NCI-H146 (cell line): ENCODE data around the gene MANSC1.
"Not testable (repeated sequence)": the region's sequence is repeated elsewhere in the genome, so short reads cannot be mapped to it uniquely, and the experiment has no call there.

Experiments
- DNase-seq: peaks from one replicate; lab custom pipeline; 2025; lab: John Stamatoyannopoulos, UW

MANSC1 gene

GRCh38 chr12:12323591-12323990 lies 26.5 kb downstream of the MANSC1 start:
- DNase-seq: no peak

DNA sequence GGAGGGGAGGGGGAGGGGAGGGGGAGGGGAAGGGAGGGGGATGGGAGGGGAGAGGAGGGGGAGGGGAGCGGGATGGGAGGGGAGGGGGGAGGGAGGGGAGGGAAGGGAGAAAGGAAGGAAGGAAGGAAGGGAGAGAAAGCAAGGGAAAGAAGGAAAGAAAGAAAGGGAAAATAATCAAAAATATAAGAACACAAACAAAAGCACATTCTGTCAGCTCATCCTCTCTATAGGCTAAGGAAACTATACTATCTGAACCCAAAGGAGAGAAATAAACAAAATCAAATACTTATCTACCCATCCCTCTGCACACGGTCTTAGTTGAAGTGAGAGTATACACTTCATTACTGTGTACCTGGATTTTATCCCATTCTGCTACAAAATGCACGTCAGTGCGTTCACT lies 26.9 kb downstream of the MANSC1 start:
- no peak for DNase-seq

- DNase-seq: no peak
Measured at GRCh38 chr12:12319451-12320183, 30.4 kb downstream of the MANSC1 start.

DNA sequence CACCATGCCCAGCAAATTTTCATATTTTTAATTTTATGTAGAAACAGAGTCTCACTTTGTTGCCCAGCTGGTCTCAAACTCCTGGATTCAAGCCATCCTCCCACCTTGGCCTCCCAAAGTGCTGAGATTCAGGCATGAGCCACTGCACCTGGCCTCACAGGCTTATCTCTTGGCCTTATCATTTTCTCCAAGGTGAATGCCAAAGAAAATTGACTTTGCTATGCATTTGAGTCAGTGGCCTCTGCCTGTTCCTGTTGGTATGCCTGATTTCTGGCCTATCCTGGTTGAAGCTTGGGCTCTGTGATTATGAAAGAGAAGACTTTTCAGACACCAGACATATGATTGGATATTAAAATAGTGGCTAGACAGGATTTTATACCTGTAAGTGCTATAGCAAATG lies 34.2 kb downstream of the MANSC1 start:
- no peak for DNase-seq

- not testable (repeated sequence) for DNase-seq
Measured at GRCh38 chr12:12310695-12311094, 39.3 kb downstream of the MANSC1 start.

- DNase-seq: no peak
Measured at GRCh38 chr12:12305568-12306300, 44.3 kb downstream of the MANSC1 start.

DNA sequence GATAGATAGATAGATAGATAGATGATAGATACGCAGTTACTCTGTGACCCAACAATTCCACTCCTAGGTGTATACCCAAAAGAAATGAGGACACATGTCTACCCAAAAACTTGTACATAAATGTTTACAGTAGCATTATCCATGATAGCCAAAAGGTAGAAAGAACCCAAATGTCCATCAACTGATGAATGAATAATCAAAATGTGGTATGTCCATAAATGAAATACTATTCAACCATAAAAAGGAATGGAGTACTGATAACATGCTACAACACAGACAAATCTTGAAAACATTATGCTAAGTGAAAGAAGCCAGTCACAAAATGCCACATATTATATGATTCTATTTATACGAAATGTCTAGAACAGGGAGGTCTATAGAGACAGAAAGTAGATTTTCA lies 47.1 kb downstream of the MANSC1 start:
- no peak for DNase-seq

DNA sequence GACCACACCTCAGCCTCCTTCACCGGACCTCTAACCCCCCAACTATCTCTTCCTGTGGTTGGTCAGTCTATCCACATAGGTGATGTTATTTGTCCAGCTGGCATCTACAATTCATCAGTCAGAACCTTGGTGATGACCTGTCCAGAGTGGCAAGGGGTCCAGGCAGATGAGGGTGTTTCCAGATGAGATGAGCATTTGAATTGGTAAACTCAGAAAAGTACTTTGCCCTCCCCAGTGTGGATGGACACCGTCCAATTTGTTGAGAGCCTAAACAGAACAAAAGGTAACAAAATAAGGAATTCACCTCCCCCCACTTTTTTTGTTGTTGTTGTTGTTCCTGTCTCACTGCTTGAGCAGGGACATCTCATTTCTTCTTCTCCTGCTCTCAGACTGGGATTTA lies 48.9 kb downstream of the MANSC1 start:
- no peak for DNase-seq

DNA sequence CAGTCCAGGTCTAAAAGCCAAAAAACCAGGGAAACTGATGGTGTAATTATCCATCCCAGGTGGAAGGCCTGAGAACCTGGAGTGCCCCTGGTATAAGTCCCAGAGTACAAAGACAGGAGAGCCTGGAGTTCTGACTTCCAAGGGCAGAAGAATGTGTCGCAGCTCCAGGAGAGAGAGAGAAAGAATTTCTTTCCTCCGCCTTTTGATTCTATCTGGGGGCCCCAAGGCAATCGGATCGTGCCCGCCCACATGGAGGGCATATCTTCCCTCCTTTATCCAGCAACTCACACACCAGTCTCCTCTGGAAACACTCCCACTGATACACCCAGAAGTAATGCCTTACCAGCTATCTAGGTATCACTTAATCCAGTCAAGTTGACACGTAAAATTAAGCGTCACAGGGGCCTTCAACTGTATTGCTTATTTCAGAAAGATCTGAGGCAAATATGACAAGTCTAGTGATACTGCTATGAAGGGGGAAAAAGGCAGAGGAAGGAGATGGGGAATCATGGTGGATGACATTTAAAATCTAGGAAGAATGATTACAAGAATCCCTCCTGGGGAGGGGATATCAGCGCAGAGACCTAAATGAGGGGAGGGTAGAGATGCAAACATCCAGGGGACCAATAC lies 52.7 kb downstream of the MANSC1 start:
- DNase-seq: no peak

DNA sequence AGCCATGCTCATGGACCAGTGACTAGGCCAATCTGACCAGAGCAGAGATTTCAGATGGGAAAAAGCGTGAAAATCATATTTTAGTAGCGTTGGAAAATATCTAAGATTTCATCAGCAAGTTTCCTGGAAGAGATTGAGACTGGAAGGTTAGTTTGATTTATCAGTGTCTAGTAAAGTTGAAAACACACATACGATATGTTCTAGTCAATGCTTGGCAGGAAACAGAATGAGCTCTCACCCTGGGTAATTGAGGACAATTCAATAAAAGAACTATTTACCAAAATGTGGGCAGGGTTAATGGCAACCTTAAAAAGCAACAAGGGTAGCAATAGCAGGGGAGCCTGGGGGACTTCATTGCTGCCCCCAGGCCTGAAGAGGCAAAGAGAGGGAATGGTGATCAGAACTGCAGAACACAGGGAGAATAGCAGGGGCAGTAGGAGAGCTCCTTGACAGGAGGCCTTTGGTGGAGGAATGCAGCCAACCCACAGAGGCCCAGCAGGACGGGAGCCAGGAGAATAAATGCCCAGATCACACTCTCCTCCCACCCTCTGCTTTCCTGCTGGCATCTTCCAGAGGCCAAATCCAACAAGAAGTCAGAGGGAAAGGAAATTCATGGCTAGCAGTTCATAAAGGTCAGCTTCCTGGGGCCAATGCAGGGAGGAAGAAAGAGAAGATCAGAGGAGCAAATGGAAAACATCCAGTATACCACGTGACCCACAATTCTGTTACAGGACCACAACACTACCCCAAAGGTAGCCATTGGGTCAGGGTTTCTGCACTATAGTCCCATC lies 55.6 kb downstream of the MANSC1 start:
- no peak for DNase-seq

DNA sequence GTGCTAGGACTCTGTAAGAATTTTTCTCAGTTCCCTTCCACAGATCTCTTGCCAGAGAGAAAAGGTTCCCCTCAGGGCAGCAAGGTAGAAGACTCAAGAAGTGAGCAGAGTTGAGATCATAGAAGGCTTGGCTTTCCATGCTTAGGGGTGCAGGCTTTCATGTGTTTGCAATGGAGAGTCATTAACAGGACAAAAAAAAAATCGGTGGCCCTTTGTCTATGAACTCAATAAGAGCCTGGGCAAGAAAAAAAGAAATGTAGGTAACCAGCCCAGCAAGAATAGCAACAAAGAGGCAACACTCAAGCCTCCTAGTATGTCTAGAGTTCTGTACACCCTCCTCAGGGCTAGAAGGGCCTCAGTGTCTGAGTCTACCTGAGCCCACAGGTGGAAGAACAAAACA lies 59.8 kb downstream of the MANSC1 start:
- DNase-seq: no peak

DNA sequence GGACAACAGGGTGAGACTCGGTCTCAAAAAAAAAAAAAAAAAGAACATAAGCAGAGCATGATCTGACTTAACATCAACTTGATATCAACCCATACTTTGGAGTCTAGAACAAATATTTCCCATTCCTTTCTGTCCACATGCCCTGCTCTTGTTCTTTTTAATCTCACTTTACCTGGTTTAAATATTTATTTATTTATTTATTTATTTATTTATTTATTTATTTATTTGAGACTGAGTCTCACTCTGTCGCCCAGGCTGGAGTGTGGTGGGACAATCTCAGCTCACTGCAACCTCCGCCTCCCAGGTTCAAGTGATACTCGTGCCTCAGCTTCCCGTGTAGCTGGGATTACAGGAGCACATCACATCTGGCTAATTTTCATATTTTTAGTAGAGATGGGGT lies 63.6 kb downstream of the MANSC1 start:
- no peak for DNase-seq

DNA sequence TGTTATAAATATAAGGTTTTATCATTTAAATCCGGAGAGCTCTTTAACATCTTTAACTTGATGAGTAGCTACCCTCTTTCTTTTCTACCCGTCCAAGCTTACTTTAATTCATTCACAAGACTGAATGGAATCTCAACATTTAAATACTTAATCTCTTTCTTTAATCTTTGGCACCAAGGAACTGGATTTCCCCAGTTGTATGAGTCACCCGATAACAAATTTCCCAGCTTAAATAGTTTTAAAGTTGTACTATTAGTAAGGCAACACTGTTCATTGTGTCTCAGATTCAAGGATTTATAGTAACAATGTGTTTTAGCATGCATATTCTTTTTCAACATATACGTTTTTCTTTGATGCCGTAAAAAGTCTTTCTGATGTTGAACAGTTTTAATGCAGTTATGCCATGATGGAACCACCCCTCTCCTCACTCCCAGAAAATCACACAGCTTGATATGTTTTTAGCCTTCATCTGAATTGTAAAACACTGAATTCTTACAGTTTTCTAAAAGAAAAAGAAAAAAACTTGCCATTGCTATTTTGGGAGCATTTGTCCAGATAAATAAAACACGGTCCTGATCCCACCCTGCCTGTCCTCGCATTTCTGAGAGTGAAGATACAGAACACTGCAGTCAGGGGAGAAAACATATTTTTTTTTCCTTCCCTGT lies 67.1 kb downstream of the MANSC1 start:
- DNase-seq: no peak

GRCh38 chr12:12282202-12282601 lies 67.8 kb downstream of the MANSC1 start:
- DNase-seq: no peak

GRCh38 chr12:12281134-12281533 lies 68.9 kb downstream of the MANSC1 start:
- DNase-seq: no peak

DNA sequence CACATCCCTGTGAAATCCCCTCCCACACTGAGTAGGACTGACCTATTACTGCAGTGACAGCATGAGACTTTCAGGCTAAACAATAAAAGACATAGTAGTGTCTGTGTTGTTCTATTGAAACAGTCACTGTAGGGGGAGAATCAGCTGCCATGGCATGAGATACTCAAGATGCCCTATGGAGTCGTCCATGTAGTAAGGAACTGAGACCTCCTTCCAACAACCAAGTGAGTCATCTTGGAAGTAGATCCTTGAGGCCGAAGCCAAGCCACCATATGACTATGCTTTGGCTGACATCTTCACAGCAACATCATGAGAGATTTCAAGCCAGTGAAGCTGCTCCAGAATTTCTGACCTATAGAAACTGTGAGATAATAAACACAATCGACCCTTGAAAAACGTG lies 71.1 kb downstream of the MANSC1 start:
- no peak for DNase-seq
